ENCODE measurements around the gene VPS52.
"Not testable (repeated sequence)": the region's sequence is repeated elsewhere in the genome, so short reads cannot be mapped to it uniquely, and the experiment has no call there.

Gene VPS52

DNA sequence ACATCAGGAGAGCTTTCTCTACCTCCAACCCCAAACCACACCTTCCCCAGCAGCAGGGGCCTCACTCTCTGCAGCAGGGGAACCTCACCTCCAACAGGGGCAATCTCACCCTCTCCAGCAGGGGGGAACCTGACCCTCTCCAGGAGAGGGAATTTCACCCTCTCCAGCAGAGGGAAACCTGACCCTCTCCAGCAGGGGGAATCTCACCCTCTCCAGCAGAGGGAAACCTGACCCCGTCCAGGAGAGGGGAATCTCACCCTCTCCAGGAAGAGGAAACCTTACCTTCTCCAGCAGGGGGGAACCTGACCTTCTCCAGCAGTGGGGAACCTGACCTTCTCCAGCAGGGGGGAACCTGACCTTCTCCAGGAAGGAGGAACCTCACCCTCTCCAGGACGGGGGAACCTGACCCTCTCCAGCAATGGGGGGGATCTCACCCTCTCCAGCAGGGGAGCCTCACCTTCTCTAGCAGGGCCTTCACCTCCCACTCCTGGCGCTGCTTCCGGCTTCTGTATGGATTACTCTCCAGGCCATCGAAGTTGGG is 8.4 kb upstream of the VPS52 start:
- no peak for DNase-seq

DNA sequence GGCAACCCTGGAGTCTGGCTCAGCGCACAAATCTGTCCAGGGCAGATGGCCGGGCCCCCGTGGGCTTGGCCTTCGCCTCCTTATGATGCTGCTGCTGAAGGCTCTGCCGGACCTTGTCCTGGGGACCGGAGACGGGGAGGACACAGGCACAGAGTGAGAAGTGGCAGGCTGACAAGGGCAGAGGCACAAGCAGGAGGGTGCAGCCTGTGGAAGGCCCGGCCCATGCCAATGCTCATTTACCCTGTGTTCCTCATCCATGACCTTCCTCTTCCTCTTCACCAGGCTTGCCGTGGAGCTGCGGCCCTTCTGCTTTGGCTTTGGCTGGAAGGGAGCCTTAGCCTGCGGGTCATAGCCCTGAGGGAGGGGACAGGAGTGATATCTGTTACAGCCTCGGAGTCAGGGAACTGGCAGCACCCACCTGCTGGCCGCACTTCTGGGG is 7.6 kb upstream of the VPS52 start:
- no peak for DNase-seq

DNA sequence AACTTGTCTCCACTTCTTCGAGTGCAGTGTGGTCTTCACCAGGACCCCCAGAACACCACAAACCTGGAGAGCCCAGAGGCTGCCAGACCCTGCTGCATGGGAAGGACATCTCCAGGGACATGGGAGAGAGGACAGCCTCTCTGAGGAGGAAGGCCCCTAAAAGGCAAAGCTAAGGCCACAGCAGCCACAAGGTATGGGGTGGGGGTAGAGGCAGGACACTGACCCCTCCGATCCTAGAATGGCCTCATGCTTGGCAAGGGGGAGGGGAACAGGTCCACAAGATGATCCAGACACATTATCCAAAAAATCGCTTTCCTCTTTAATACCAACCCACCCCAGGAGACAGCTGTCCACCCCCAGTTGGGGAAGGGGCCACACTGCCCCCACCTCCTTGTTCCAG is 7.1 kb upstream of the VPS52 start:
- DNase-seq = no peak

- DNase-seq = no peak
Observed at GRCh38 chr6:33278392-33278741, 6.7 kb upstream of the VPS52 start.

DNA sequence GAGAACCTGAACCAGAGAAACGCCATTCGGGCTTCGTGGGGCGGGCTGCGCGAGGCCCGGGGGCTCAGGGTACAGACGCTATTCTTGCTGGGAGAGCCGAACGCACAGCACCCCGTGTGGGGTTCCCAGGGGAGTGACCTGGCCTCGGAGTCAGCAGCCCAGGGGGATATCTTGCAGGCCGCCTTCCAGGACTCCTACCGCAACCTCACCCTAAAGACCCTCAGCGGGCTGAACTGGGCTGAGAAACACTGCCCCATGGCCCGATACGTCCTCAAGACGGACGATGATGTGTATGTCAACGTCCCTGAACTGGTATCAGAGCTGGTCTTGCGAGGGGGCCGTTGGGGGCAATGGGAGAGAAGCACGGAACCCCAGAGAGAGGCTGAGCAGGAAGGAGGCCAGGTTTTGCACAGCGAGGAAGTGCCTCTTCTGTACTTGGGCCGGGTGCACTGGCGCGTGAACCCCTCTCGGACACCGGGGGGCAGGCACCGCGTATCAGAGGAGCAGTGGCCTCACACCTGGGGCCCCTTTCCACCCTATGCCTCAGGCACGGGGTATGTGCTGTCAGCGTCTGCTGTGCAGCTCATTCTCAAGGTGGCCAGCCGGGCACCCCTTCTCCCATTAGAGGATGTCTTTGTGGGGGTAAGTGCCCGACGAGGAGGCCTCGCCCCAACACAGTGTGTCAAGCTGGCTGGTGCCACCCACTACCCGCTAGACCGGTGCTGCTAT is 6.2 kb upstream of the VPS52 start:
- peak; percentile 14 for DNase-seq

DNA sequence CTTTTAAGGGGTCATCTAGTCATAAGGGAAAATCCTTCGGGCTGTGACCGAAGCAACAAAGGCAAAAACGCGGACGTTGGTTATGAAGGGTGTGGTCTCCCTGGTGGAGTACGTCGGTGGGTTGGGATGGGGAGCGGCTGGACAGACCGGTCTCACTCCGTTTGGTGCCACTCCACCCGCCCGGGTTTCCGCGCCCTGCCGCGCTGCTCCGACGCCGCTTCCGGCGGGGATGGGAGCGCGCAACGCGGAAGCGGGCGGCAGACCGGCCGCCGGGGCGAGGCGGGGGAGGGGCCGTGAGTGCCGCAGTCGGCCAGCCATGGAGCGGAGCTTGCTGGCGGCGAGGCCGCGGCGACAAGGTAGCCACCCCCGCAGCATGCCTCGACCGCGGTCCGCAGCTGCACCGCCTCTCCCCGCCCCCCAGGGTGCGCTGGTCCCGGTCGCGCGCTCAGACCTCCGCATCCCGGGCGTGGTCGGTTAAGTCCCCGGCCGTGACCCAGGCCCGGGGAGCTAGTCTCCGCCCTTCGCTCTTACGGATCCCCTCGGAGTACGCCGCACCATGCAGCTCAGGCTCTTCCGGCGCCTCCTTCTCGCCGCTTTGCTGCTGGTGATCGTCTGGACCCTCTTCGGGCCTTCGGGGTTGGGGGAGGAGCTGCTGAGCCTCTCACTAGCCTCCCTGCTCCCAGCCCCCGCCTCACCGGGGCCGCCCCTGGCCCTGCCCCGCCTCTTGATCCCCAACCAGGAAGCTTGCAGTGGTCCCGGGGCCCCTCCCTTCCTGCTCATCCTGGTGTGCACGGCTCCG is 5.4 kb upstream of the VPS52 start, which contains the start of gene B3GALT4:
Gene B3GALT4 (plus strand): TSS at position 260 of the 799 bp plus-strand sequence. CDS start 297 bp downstream, at position 557.
- DNase-seq = peak; percentile 92

DNA sequence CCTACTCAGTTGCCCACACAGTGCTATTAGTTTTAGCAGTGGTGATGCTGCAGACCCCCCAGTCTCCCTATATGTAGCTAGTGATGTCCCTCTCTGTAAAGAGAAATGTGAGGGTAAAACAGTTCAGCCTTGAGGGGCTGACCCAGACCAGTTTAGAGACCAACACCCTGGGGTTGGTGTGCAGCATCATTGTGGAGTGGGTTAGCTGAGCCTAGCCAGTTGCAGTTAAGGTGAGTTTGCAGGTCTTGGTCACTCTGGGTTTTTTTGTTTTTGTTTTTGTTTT is 4.8 kb upstream of the VPS52 start:
- DNase-seq = no peak

GRCh38 chr6:33275795-33276580 is 4.3 kb upstream of the VPS52 start:
- DNase-seq = not testable (repeated sequence)

DNA sequence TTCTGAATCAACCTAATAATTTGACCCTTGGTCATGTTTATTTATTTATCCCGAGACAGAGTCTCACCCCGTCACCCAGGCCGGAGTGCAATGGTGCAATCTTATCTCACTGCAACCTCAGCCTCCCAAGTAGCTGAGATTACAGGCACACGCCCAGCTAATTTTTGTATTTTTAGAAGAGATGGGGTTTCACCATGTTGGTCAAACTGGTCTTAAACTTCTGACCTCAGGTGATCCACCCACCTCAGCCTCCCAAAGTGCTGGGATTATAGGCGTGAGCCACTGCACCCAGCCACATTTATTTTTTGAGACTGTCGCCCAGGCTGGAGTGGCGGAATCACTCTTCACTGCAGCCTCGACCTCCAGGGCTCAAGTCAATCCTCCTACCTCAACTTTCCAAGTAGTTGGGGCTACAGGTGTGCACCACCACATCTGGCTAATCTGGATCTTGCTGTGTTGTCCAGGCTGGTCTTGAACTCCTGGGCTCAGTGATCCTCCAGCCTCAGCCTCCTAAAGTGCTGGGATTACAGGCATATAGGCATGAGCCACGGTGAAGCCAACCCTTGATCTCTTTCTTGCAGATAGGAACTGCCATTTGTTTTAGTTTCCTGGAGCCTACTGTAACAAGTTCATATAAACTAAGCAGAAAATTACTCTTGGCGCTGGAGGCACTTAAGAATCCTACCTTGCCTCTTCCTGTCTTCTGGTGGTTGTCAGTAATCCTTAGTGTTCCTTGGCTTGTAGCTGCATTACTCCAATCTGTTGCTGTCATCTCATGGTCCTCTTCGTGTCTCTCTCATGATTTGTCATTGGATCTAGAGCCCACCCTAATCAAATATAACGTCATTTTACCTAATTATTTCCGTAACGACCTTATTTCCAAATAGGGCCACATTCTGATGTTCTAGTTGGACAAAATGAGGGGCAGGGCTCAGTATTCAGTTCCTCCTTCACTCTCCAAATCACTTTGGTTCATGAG is 2.5 kb upstream of the VPS52 start:
- DNase-seq = no peak

DNA sequence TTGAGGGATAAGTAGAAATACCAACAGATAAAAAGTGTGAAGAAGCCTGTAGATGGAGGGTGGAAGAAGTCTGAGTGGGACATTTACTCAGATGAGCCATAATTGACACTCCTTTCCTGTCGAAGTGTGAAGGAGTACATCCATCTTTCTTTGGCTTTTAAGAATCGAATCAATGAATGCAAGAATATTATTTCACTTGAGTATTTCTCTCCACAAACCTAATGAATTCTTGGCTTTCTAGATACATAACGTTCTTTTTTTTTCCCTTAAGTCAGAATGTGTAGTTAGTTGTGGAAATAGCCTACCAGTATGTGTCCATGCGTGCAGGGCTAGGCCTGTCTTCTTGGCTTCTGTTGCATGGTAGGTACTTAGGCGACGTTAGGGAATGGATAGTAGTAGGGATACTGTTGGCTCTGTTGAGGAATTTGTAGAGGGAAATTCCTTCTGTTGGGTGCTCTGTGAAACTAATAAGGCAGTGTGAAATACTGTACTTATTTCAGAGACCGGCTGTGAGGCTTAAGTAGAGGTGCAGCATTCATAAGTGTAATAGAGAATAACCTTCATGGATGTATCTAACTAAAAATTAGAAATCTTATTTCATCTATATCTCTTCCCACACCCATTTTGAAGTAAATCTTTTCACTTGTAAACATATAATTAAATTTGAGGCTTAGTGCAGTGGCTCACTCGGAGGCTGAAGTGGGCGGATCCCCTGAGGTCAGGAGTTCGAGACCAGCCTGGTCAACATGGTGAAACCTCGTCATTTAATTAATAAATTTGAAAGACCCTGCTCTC is 1.6 kb upstream of the VPS52 start:
- DNase-seq = no peak

DNA sequence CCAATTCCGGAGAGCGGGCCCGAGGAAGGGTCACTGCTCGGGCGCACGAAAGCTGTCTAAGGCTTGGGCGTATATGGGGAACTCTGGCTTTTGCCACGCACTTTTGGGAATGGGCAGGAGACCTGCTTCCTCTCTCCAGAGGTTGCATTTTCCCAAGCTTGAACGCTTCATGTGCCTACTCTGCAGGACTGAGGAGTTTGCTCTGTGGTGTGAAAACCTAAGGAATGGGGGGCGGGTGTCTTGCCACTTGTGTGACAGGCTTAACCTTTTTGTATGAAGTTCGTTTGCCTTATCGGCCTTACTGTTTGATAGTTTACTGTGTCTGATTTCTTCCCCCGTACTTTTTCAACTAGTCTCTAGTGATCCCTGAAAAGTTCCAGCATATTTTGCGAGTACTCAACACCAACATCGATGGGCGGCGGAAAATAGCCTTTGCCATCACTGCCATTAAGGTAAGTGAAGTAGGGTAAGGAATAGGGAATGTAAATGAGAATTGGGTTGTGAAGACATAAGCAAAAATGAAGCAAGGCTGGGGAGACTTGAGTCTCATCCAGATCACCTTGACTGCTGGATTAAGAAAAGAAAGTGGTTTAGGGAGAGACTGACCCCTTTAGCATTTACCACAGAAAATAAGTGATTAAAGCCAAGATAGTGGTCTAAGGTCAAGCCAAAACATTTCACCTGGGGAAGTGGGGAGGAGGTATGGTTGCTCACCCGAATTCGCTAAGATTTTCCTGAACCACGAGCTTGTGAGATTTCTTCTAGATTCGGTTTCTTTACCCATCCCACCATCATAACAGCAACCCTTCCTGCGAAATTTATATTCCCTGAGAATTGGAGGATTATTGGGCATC is 826 bp upstream of the VPS52 start:
- no peak for DNase-seq

GRCh38 chr6:33271117-33271467 is 584 bp downstream of the VPS52 start:
- DNase-seq = no peak

DNA sequence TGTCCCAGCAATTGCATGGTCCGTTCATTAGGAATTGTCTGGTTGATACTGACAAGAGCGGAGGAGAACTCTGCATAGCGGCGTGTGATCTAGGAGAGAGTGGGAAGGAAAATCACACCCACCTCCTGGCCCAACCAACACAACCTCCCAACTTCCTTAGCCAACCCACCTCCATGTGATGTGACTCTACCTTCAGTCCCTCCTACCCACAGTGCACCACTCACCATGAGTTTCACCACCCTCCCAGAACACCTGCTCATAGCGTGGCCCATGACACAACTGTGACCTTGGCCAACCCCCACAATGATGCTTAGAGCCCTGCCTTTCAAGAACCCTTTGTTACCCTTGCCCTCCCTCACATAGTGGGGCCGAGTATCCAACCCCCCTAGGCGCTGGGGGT is 7.7 kb downstream of the VPS52 start:
- DNase-seq = no peak

GRCh38 chr6:33262490-33262889 is 9.2 kb downstream of the VPS52 start:
- not testable (repeated sequence) for DNase-seq

- no peak for DNase-seq
Observed at GRCh38 chr6:33259032-33259431, 12.6 kb downstream of the VPS52 start.

- no peak for DNase-seq
Observed at GRCh38 chr6:33254591-33254990, 17.1 kb downstream of the VPS52 start.

- DNase-seq = no peak
Observed at GRCh38 chr6:33252759-33253158, 18.9 kb downstream of the VPS52 start.

GRCh38 chr6:33251395-33252012 is 20.2 kb downstream of the VPS52 start:
- no peak for DNase-seq

DNA sequence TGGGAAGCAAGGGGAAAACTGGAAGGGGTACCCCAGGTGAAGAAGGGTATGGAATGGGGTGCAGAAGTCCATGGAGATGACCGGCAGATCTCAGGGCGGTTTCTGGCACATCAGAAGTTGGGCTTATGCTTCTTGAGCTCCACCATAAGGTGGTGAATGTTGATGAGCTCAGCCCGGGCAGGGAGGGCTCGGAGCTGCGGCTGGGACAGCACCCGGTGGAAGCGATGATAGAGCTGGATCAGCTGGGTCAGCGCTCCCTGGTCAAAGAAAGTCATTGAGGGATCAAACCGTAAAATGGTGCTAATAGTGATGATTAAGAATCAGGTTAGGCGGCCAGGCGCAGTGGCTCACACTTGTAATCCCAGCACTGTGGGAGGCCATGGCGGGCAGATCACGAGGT is 20.9 kb downstream of the VPS52 start:
- no peak for DNase-seq

Measured in retina (tissue), 1 donor.